Effector CD4-positive, alpha-beta T cell (primary cell): Measurements from ENCODE around the gene FAM118B.
A peak's percentile ranks its signal among the peaks of the same experiment; 100 is the strongest.
"Not testable (repeated sequence)": the region's sequence is repeated elsewhere in the genome, so short reads cannot be mapped to it uniquely, and the experiment has no call there.

Source experiments
- DNase-seq: peaks from one replicate; pipeline ENCODE4 v3.0.0-alpha.2; 2020

The FAM118B gene

GRCh38 chr11:126219547-126219946, 8.0 kb downstream of the FAM118B start:
- DNase-seq = no peak

- no peak for DNase-seq
Observed at GRCh38 chr11:126224647-126225294, 13.2 kb downstream of the FAM118B start.

- DNase-seq = no peak
Observed at GRCh38 chr11:126225295-126225665, 13.7 kb downstream of the FAM118B start.

- no peak for DNase-seq
Observed at GRCh38 chr11:126226334-126227084, 14.9 kb downstream of the FAM118B start.

GRCh38 chr11:126229858-126230540, 18.4 kb downstream of the FAM118B start:
- no peak for DNase-seq

GRCh38 chr11:126231725-126232459, 20.3 kb downstream of the FAM118B start:
- DNase-seq = no peak

- no peak for DNase-seq
Observed at GRCh38 chr11:126232683-126233082, 21.1 kb downstream of the FAM118B start.

GRCh38 chr11:126233391-126233790, 21.8 kb downstream of the FAM118B start:
- DNase-seq = no peak

- DNase-seq = no peak
Observed at GRCh38 chr11:126246636-126247035, 35.1 kb downstream of the FAM118B start.

GRCh38 chr11:126253265-126253664, 41.7 kb downstream of the FAM118B start:
- DNase-seq = no peak

GRCh38 chr11:126254819-126255218, 43.2 kb downstream of the FAM118B start:
- DNase-seq = no peak

- not testable (repeated sequence) for DNase-seq
Observed at GRCh38 chr11:126255507-126255906, 43.9 kb downstream of the FAM118B start.

- no peak for DNase-seq
Observed at GRCh38 chr11:126256216-126256615, 44.6 kb downstream of the FAM118B start.

- DNase-seq = no peak
Observed at GRCh38 chr11:126257144-126257543, 45.6 kb downstream of the FAM118B start.

GRCh38 chr11:126257764-126258163, 46.2 kb downstream of the FAM118B start:
- no peak for DNase-seq

GRCh38 chr11:126262216-126262615, 50.6 kb downstream of the FAM118B start:
- DNase-seq = no peak

- no peak for DNase-seq
Observed at GRCh38 chr11:126263489-126263888, 51.9 kb downstream of the FAM118B start.

- DNase-seq = no peak
Observed at GRCh38 chr11:126265811-126266210, 54.2 kb downstream of the FAM118B start.

- DNase-seq = no peak
Observed at GRCh38 chr11:126267650-126268049, 56.1 kb downstream of the FAM118B start.

GRCh38 chr11:126268361-126268707, 56.8 kb downstream of the FAM118B start:
- DNase-seq = no peak

GRCh38 chr11:126268708-126269579, 57.4 kb downstream of the FAM118B start, which contains the start of the genes FOXRED1 and SRPRA:
Gene FOXRED1, plus strand, starts transcription at chr11:126269154. Its CDS starts 53 bp downstream, at chr11:126269207.
Gene SRPRA, minus strand, starts transcription at chr11:126268895. Its CDS starts 91 bp downstream, at chr11:126268804.
- peak; percentile 100 for DNase-seq

GRCh38 chr11:126277322-126277721, 65.7 kb downstream of the FAM118B start:
- DNase-seq = no peak
